B cell (primary cell): ENCODE results near the gene KISS1. TPM values are rescaled to one million over a fixed set of nuclear protein-coding genes. Genes with fewer than 3 reads are reported as not detected.
"Not testable (repeated sequence)": the region's sequence is repeated elsewhere in the genome, so short reads cannot be mapped to it uniquely, and the experiment has no call there.

Source experiments
- ATAC-seq: fragments of 200-7000 bp; cut with Tn5 transposase; one replicate; pipeline ENCODE4 v1.10.0; 2021; ENCODE audit warnings: low read depth, mild to moderate bottlenecking, moderate number of reproducible peaks, moderate library complexity
- CTCF ChIA-PET: fragments of 350-600 bp; sonication (Branson Sonifier 250); formaldehyde crosslinking; loops from one replicate; lab custom pipeline; 2021; ENCODE audit warnings: antibody characterized with exemption, inconsistent platforms; lab: Charles Lee
- POLR2A ChIA-PET: fragments of 350-600 bp; sonication (Branson Sonifier 250); formaldehyde crosslinking; loops from one replicate; lab custom pipeline; 2021; ENCODE audit warnings: antibody characterized with exemption; lab: Charles Lee
- DNase-seq: peaks from one replicate; pipeline ENCODE4 v3.0.0; 2013
- H2AFZ ChIP-seq: 2 replicates; pipeline ENCODE4 v1.6.1; 2012; ENCODE audit warnings: mild to moderate bottlenecking, low read depth, low read length; ENCODE audit not compliant: insufficient read depth, poor library complexity, severe bottlenecking
- H3K27ac ChIP-seq, 2 donors: 1 replicate in 1 of 2; 2 replicates in 1 of 2; pipeline ENCODE4 v1.5.1; 2012 to 2013; ENCODE audit warnings: low read length in 2 of 2, mild to moderate bottlenecking in 2 of 2, moderate library complexity in 1 of 2
- H3K27me3 ChIP-seq, 4 experiments: fragments of 200-600 bp in 1 of 4; sonication (generic) in 1 of 4; replicated peaks in 1 of 4; 1 replicate in 2 of 4; 2 replicates in 2 of 4; pipeline versions ENCODE4 v1.6.1 to v1.7.0; 2013 to 2016; ENCODE audit warnings: low read length in 3 of 4, mild to moderate bottlenecking in 2 of 4, mixed read lengths in 1 of 4, moderate library complexity in 1 of 4; ENCODE audit not compliant: insufficient read depth in 4 of 4, control insufficient read depth in 3 of 4; ENCODE audit errors: control extremely low read depth in 1 of 4
- H3K36me3 ChIP-seq, 2 experiments: replicated peaks in 1 of 2; 1 replicate in 1 of 2; 2 replicates in 1 of 2; pipeline versions ENCODE4 v1.6.1 to v1.7.1; 2013; ENCODE audit warnings: low read length in 1 of 2; ENCODE audit not compliant: insufficient read depth in 2 of 2, control insufficient read depth in 1 of 2; ENCODE audit errors: control extremely low read depth in 1 of 2, extremely low read depth in 1 of 2
- H3K4me1 ChIP-seq, 2 donors: fragments of 200-600 bp in 1 of 2; sonication (generic) in 1 of 2; 1 replicate in 1 of 2; 2 replicates in 1 of 2; pipeline versions ENCODE4 v1.5.1 to v1.6.1; 2013 to 2017; ENCODE audit warnings: low read length in 2 of 2; ENCODE audit not compliant: control insufficient read depth in 2 of 2, insufficient read depth in 2 of 2
- H3K4me2 ChIP-seq: replicated peaks from 2 replicates; pipeline ENCODE3; 2012; ENCODE audit warnings: mild to moderate bottlenecking, low read depth, low read length; ENCODE audit not compliant: poor library complexity, severe bottlenecking
- H3K4me3 ChIP-seq, 5 experiments: fragments of 200-600 bp in 1 of 5; sonication (generic) in 1 of 5; 1 replicate in 3 of 5; 2 replicates in 2 of 5; pipeline versions ENCODE4 v1.5.1 to v1.7.0; 2011 to 2016; ENCODE audit warnings: low read length in 4 of 5, mild to moderate bottlenecking in 4 of 5, low read depth in 2 of 5, control low read depth in 1 of 5, moderate library complexity in 1 of 5; ENCODE audit not compliant: insufficient read depth in 1 of 5; ENCODE audit errors: control extremely low read depth in 1 of 5, extremely low read depth in 1 of 5
- H3K79me2 ChIP-seq: fragments of 200-600 bp; sonication (generic); one replicate; pipeline ENCODE4 v1.6.0; 2016; ENCODE audit warnings: low read length; ENCODE audit not compliant: control insufficient read depth, insufficient read depth
- H3K9ac ChIP-seq: fragments of 200-600 bp; sonication (generic); 2 replicates; pipeline ENCODE4 v1.6.1; 2017; ENCODE audit warnings: mild to moderate bottlenecking, low read length, moderate library complexity
- H3K9me3 ChIP-seq, 3 donors: one replicate each; pipeline versions ENCODE4 v1.6.1 to v1.7.1; 2013; ENCODE audit warnings: low read length in 2 of 3; ENCODE audit not compliant: control insufficient read depth in 2 of 3, insufficient read depth in 1 of 3; ENCODE audit errors: control extremely low read depth in 1 of 3
- H4K20me1 ChIP-seq: 2 replicates; pipeline ENCODE4 v1.6.0; 2012; ENCODE audit warnings: mild to moderate bottlenecking, low read length; ENCODE audit not compliant: insufficient read depth, control insufficient read depth, poor library complexity, severe bottlenecking
- H3K27ac Mint-ChIP-seq: one replicate; pipeline ENCODE4 v1.8.0; 2021; ENCODE audit warnings: mixed read lengths
- H3K27me3 Mint-ChIP-seq: one replicate; pipeline ENCODE4 v1.8.0; 2021; ENCODE audit warnings: mixed read lengths
- H3K4me1 Mint-ChIP-seq: one replicate; pipeline ENCODE4 v1.8.0; 2021; ENCODE audit warnings: mixed read lengths
- H3K4me3 Mint-ChIP-seq: one replicate; pipeline ENCODE4 v1.8.0; 2021; ENCODE audit warnings: mixed read lengths
- H3K9me3 Mint-ChIP-seq: one replicate; pipeline ENCODE4 v1.8.0; 2022; ENCODE audit warnings: mixed read lengths; ENCODE audit not compliant: insufficient read depth
- CTCF ChIP-seq: fragments of 200-600 bp; IDR thresholded peaks from one replicate; pipeline ENCODE4 v1.8.0; 2022; ENCODE audit warnings: antibody characterized with exemption, mild to moderate bottlenecking
- EZH2 ChIP-seq: IDR thresholded peaks from 2 replicates; pipeline ENCODE4 v1.6.1; 2012; ENCODE audit warnings: borderline replicate concordance, low read depth, mild to moderate bottlenecking, moderate library complexity, low read length; ENCODE audit not compliant: insufficient read depth, poor library complexity, severe bottlenecking
- WGBS: methylation state at CpG from one replicate; pipeline ENCODE4 v1.1.5; 2013; ENCODE audit warnings: missing lambda C conversion rate; ENCODE audit not compliant: insufficient coverage; 5-methylcytosine and 5-hydroxymethylcytosine counted together
- intact Hi-C: fragments of 100-400 bp; cut with micrococcal nuclease; formaldehyde crosslinking; loops from one replicate; pipeline ENCODE4 v1.10.0; 2022
- polyA plus RNA-seq: library from polyadenylated mRNA; depleted of rRNA; stranded (reverse); fragments of >200 nt; gene quantifications from 2 replicates; pipeline ENCODE4 v1.2.3, GENCODE V29; 2012
- total RNA-seq, 2 donors: library from RNA; stranded (reverse); fragments of 120-200 nt in 1 of 2; gene quantifications; 1 replicate in 1 of 2; 2 replicates in 1 of 2; pipeline versions ENCODE4 v1.2.3 to v1.2.4, GENCODE V29; 2013 to 2022

Gene KISS1
- total and polyA plus RNA-seq, 2 donors (not counting 1 experiment from before 2014, with no cell fraction given) = not detected

- H3K27me3 Mint-ChIP-seq = peaks cover 20% of the 10 kb centered on the region
- intact Hi-C loops, H3K4me3 Mint-ChIP-seq, H3K9ac ChIP-seq, DNase-seq, ATAC-seq, H3K36me3 ChIP-seq, H3K4me3 ChIP-seq, H3K79me2 ChIP-seq, H3K4me1 ChIP-seq, H4K20me1 ChIP-seq, H3K27ac ChIP-seq, H2AFZ ChIP-seq, H3K4me2 ChIP-seq, H3K27ac Mint-ChIP-seq, H3K9me3 ChIP-seq, POLR2A ChIA-PET, CTCF ChIA-PET, H3K9me3 Mint-ChIP-seq, H3K4me1 Mint-ChIP-seq, H3K27me3 ChIP-seq: not testable (repeated sequence)
- no CpG with 5 or more reads among the region's 1 CpG for WGBS
These were observed 41.2 kb upstream of the KISS1 start for GRCh38 chr1:204237515-204237914.

- Mint-ChIP-seq H3K9me3 (no peaks in the 10 kb centered on the region), H3K27ac (no peak overlapping the region), H3K4me3 (no peak overlapping the region), H3K27me3 (peaks cover 15% of the 10 kb centered on the region), H3K4me1 (no peaks in the 10 kb centered on the region)
- no peaks in the 10 kb centered on the region for H3K9me3 ChIP-seq
- H4K20me1 ChIP-seq = no peaks in the 10 kb centered on the region
- H3K36me3 ChIP-seq = no peaks in the 10 kb centered on the region
- H2AFZ ChIP-seq = no peak overlapping the region
- DNase-seq (no peak), ATAC-seq (no peak)
- intact Hi-C loops = no loop called here
- no peak for TF ChIP-seq EZH2
- no peak for TF ChIP-seq CTCF
- H3K4me1 ChIP-seq = no peaks in the 10 kb centered on the region
- no peak overlapping the region for H3K4me3 ChIP-seq
- no peaks in the 10 kb centered on the region for H3K27me3 ChIP-seq
- POLR2A ChIA-PET = no interaction called here
- no peaks in the 10 kb centered on the region for H3K79me2 ChIP-seq
- H3K27ac ChIP-seq = no peak overlapping the region
- no peak overlapping the region for H3K9ac ChIP-seq
- CTCF ChIA-PET = interaction anchor here (1.2 kb wide), 1 partner anchor 34 kb away, joined by 3 read pairs; no protein-coding TSS in a partner anchor
- H3K4me2 ChIP-seq = no peak overlapping the region
These were observed 36.2 kb upstream of the KISS1 start for GRCh38 chr1:204232526-204232925.
